Transverse colon (tissue), 4 donors: ENCODE data around the gene FKBP10.

Experiments
- POLR2AphosphoS5 ChIP-seq, 3 donors: sonication (generic); formaldehyde crosslinking; IDR thresholded peaks; one replicate each; pipeline ENCODE4 v1.6.1; 2016; ENCODE audit warnings: antibody characterized with exemption in 3 of 3
- TF ChIP-seq, protein P1 (sequence below), 5 experiments: fragments of 200-600 bp in 3 of 5; fragments of 450-650 bp in 2 of 5; sonication (generic) in 3 of 5; IDR thresholded peaks; 1 replicate in 2 of 5; 2 replicates in 3 of 5; pipeline ENCODE4 v1.5.1; 2016 to 2017; ENCODE audit warnings: antibody characterized with exemption in 5 of 5, inconsistent platforms in 3 of 5, mild to moderate bottlenecking in 2 of 5, moderate library complexity in 1 of 5

DNA sequence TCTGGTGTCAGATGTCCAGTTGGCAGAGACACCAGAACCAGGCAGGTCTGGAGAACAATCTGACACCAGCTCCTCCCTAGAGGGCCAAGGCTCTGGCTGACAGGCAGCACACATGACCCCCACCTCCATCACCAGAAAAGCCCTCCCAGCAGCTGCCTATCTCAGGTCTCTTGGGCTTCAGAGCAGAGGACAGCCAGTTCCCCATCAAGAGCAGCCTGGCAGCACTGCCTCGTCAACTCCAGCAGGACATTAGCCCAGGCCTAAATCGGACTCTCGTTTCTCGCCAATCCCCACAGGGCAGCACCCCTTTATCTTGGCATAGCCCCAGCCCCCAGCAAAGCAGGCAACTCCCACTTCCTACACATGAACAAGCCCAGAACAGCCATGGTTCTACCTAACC lies 30.7 kb upstream of the FKBP10 start:
- TF ChIP-seq POLR2AphosphoS5 (IDR thresholded peaks at IDR 0.05), result no peak
- TF ChIP-seq, protein P1, sequence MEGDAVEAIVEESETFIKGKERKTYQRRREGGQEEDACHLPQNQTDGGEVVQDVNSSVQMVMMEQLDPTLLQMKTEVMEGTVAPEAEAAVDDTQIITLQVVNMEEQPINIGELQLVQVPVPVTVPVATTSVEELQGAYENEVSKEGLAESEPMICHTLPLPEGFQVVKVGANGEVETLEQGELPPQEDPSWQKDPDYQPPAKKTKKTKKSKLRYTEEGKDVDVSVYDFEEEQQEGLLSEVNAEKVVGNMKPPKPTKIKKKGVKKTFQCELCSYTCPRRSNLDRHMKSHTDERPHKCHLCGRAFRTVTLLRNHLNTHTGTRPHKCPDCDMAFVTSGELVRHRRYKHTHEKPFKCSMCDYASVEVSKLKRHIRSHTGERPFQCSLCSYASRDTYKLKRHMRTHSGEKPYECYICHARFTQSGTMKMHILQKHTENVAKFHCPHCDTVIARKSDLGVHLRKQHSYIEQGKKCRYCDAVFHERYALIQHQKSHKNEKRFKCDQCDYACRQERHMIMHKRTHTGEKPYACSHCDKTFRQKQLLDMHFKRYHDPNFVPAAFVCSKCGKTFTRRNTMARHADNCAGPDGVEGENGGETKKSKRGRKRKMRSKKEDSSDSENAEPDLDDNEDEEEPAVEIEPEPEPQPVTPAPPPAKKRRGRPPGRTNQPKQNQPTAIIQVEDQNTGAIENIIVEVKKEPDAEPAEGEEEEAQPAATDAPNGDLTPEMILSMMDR (IDR thresholded peaks at IDR 0.05), result no peak
